ENCODE measurements around the gene MARCHF10.
"Not testable (repeated sequence)": the region's sequence is repeated elsewhere in the genome, so short reads cannot be mapped to it uniquely, and the experiment has no call there.

Gene MARCHF10

GRCh38 chr17:62807812-62808575 is at the start of gene MARCHF10:
MARCHF10 (minus strand) TSS chr17:62808314; CDS start chr17:62801735, 6,579 bp downstream.
- DNase-seq, result peak; percentile 70

- no peak for DNase-seq
These were observed 49.4 kb upstream of the MARCHF10 start for GRCh38 chr17:62857526-62857925.

DNA sequence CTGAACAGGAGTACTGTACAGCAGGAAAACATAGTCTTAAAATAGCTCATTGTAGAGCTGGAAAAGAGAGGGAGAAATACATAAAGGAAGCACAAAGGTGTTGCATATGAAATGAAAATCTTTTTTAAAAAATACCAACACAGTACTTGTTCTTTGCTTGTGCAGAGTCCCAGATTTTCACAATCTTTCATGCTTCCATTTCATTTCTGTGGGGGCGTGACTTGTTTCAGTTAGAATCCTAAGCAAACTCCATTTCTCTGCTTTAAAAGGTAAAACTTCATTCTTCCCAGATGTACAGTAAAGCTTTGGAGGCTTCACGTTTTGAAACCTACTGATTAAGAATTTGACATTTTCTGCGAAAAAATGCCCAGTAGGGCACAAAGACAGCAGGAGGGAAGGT is 48.5 kb upstream of the MARCHF10 start:
- no peak for DNase-seq

GRCh38 chr17:62855156-62855555 is 47.0 kb upstream of the MARCHF10 start:
- DNase-seq, result no peak

DNA sequence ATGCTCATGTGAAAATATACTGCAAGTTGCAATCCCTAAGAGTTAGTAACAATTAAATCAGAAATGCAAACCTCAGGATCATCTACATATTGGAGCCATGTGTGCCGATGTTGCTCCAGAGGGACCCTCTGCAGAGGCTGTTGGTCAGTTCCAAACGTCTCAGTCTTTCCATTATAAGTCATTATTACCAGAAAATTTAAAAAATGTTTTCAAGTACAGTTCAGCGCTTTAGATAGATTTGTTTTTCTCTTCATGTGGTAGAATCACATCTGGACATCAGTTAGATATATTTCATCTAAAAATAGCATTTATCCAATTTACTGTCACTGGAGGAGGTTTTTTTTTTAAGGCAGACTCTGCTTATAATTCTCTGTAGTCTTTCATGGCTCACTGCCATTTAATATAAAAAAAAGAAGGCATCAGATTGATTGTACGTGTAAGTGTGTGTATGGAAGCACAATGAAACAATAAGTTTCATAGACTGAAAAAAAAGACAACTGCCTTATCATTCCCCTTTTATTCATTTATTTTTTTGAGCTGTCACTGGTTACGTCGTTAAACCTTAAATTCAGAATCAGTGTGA is 46.1 kb upstream of the MARCHF10 start:
- DNase-seq, result no peak

GRCh38 chr17:62852195-62852594 is 44.1 kb upstream of the MARCHF10 start:
- no peak for DNase-seq

DNA sequence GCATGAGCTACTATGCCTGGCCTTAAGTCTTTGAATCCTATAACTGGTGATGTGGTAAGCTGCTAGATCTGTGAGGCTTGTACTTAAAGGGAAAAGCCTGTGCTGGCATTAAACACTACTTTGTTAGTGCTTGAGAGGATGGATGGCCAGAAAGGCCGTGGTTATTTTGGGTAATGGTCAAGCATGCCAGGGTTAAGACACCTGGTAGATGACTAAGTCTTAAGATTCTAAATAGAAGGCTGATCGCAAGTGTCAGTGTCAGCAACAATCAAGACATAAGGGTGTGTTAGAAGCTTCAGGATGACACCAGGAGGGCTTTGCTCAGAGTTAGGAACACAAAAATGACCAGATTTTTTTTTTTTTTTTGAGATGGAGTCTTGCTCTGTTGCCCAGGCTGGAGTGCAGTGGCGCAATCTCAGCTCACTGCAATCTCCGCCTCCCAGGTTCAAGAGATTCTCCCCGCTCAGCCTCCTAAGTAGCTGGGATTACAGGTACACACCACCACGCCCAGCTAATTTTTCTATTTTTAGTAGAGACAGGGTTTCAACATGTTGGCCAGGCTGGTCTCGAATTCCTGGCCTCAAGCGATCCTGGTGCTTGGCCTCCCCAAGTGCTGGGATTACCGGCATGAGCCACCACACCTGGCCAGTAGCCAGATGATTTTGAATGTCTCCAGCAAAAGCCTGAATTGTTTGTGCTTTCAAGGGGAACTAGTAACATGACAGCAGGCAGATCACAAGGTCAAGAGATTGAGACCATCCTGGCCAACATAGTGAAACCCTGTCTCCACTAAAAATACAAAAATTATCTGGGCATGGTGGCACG is 41.7 kb upstream of the MARCHF10 start:
- not testable (repeated sequence) for DNase-seq

- no peak for DNase-seq
These were observed 40.2 kb upstream of the MARCHF10 start for GRCh38 chr17:62848334-62848733.

DNA sequence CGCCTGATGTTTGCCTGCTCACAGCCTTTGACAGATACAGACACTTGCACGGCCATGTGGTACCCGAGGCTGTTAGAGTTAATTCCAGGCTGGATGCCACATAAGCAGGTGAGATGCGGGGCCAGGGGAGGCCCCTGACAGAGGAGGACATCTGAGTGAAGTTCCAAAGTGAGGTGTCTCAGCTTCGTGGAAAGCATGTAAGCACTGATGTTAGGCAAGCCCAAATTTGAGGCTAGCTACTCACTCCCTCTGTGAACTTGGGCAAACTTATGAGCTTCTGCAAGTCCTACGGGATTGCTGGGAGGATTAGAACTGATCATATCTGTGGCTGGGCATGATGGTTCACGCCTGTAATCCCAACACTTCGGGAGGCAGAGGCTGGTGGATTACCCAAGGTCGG is 39.3 kb upstream of the MARCHF10 start:
- no peak for DNase-seq

DNA sequence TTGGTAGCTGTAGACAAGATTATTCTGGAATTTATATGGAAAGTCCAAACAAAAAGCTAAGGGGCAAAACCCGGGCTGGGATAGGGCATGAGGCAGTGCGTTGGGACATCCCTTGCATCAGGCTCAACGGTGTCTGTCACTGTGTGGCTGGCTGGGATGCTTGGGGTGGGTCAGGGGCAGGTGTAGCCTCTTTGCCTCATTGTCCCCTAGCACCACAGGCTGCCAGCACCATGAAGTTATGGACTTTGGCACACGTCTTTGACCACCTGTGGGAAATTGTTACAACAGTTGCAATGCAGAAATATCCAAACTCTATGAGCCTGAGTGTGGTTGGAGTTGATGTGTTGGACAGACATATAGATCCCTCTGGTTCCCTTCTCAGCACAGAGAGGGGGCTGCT is 32.8 kb upstream of the MARCHF10 start:
- DNase-seq, result no peak

DNA sequence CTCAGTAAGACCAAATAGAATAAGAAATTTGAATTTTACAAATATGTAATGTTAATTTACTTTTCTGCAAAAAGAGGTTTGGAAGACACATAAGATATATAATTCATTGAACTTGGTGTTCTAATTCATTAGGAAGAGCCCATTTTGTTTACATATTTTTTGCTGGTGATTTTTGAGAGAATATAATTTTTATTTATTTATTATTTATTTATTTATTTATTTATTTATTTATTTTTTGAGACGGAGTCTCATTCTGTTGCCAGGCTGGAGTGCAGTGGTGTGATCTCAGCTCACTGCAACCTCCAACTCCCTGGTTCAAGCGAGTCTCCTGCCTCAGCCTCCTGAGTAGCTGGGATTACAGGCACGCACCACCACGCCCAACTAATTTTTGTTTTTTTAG is 25.7 kb upstream of the MARCHF10 start:
- not testable (repeated sequence) for DNase-seq

DNA sequence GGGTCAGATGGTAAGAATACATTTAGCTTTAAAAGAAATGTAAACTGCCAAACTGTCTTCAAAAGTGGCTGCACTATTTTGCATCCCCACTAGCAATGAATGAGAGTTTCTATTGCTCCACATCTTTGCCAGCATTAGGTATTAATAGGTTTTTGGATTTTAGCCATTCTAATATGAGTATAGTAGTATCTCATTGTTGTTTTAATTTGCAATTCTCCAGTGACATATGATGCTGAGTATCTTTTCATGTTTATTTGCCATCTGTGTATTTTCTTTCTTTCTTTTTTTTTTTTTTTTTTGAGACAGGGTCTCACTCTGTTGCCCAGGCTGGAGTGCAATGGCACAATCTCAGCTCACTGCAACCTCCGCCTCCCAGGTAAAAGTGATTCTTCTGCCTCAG is 24.3 kb upstream of the MARCHF10 start:
- no peak for DNase-seq

GRCh38 chr17:62831066-62831465 is 23.0 kb upstream of the MARCHF10 start:
- not testable (repeated sequence) for DNase-seq

DNA sequence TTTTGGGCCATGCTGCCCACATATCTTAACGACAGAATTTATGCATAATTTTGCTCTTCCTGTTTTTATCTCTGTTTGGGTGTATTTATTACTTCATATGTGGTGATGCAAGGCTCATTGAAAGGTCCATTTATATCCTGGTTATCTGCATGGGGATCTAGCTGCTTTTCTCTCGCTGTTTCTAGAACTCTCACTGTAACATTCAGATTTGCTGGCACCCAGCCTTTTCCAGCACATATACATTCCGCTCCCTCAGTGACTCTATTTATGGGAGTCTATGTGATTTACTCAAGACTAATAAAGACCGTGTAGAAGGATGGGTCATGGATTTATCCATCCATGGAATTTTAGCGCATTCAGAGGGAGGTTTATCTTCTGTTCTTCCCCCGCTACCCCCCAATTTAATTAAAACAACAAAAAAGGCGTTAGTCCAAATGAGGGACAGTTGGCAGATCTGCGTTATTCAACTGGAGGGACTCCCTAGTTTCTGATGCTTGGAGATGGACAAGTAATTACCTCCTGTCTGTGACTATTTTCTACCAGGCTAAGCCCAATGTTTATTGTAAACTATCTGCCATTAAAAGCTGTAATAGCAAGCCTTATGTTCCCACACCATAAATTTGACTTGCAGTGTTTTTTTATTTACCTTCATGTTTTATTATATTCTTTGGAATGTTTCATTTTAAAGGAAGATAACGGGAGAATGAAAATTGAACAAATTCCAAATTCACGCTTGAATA is 19.8 kb upstream of the MARCHF10 start:
- DNase-seq, result no peak

DNA sequence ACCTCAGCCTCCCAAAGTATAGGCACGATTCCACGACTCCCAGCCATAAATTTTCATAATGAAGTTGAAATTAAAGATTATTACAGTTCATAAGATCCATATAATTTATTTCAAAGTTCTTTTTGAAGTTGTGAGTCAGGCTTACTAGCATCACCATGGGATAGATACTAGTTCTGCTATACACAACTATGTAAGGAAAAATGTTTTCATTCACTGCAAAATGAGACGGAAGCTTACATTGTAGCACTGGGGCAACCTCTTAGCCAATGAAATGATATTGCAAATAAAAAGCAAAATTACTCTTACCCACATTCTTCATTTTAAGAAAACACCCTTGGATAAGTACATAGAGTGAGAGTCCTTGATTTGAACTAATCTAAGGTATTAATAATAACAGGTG is 18.8 kb upstream of the MARCHF10 start:
- DNase-seq, result no peak

DNA sequence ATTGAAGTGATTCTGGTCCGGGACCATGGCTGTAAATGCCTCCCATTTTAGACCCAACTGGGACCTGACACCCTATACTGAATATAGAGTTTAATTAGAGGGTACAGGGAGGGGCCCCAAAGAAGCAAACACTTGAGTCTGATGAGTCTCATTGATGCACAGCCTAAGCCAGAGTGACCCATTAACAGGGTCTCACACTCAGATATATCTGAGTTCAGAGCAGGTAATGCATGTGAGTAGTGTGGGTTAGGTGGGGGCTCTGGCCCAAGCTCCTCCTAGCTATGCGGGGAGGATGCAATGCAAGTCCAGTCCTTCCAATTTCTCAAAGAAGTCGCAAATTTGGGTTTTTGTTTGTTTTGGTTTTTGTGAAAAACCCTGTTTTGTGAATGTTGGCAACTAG is 17.1 kb upstream of the MARCHF10 start:
- no peak for DNase-seq

- DNase-seq, result no peak
These were observed 16.4 kb upstream of the MARCHF10 start for GRCh38 chr17:62824290-62825131.

GRCh38 chr17:62823111-62823893 is 15.2 kb upstream of the MARCHF10 start:
- no peak for DNase-seq

DNA sequence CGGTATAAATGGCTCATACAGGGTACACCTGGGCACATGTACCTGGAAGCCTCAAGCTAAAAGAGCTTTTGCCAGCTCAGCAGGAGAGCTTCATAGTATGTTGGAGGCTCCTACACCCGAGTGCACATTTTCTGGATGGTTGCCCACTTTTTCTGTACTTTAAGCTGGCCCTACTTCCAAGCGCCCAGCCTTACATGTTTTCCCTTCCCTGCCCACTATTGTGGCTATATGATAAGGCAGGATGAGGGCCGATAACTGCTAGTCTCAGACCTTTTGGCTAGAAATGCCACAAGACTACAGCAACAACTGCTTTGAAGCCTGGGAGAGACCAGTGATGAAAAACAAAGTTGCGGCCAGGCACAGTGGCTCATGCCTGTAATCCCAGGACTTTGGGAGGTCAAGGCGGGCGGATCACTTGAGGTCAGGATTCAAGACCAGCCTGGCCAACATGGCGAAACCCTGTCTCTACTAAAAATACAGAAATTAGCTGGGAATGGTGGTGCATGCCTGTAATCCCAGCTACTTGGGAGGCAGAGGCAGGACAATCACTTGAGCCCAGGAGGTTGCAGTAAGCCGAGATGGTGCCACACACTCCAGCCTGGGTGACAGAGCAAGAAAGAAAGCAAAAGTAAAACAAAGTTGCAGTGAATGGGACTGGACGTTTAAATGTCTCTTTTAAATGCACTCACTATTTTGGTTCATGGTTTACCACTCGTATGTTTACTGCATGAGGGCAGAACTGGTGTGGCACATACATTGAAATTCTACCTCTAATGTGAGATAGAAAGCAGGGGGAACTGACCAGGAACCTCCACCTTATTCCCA is 14.2 kb upstream of the MARCHF10 start:
- DNase-seq, result no peak
